Cardiac muscle cell (in vitro differentiated cells and primary cell): Measurements from ENCODE around the gene CAP1. TPM values are rescaled to one million over a fixed set of nuclear protein-coding genes. Genes with fewer than 3 reads are reported as not detected.

Source experiments
- DNase-seq, 2 donors: peaks; one replicate each; pipeline versions ENCODE4 v3.0.0 to v3.0.0-alpha.2; 2010 to 2017; ENCODE audit warnings: low read depth in 1 of 2, low spot score in 1 of 2
- H3K27ac ChIP-seq: fragments of 200-600 bp; sonication (generic); 2 replicates; pipeline ENCODE4 v1.5.1; 2016
- H3K27me3 ChIP-seq: fragments of 200-600 bp; sonication (generic); 2 replicates; pipeline ENCODE4 v1.6.0; 2016; ENCODE audit warnings: control low read depth
- H3K36me3 ChIP-seq: fragments of 200-600 bp; sonication (generic); 2 replicates; pipeline ENCODE4 v1.5.1; 2016; ENCODE audit warnings: control low read depth
- H3K4me1 ChIP-seq: fragments of 200-600 bp; sonication (generic); 2 replicates; pipeline ENCODE4 v1.8.1; 2017; ENCODE audit warnings: low read depth, mild to moderate bottlenecking, mixed run types
- H3K4me3 ChIP-seq: fragments of 200-600 bp; sonication (generic); 2 replicates; pipeline ENCODE4 v1.5.1; 2016; ENCODE audit warnings: mild to moderate bottlenecking
- H3K9me3 ChIP-seq: fragments of 200-600 bp; sonication (generic); 2 replicates; pipeline ENCODE4 v1.5.1; 2017; ENCODE audit warnings: low read depth, mild to moderate bottlenecking, control low read depth
- CTCF ChIP-seq: IDR thresholded peaks from 2 replicates; pipeline ENCODE4 v1.5.1; 2012; ENCODE audit warnings: low read depth, mild to moderate bottlenecking, low read length
- polyA plus RNA-seq: library from polyadenylated mRNA; unstranded; fragments of >200 nt; fragmentation: Nextera tagmentation; extraction: Ambion mirVana; gene quantifications from 2 replicates; pipeline ENCODE4 v1.2.1, GENCODE V29; 2016
- total RNA-seq: library from RNA; depleted of rRNA; stranded (reverse); fragments of >200 nt; gene quantifications from 2 replicates; pipeline ENCODE4 v1.2.3, GENCODE V29; 2016

Gene CAP1
- total and polyA plus RNA-seq, 2 experiments from 2014 or later = 64.2 to 92.8 TPM

GRCh38 chr1:40014812-40015594 lies 25.5 kb upstream of the CAP1 start:
- H3K36me3 ChIP-seq = no peaks in the 10 kb centered on the region
- H3K27me3 ChIP-seq = no peaks in the 10 kb centered on the region
- H3K9me3 ChIP-seq = no peaks in the 10 kb centered on the region
- no peak overlapping the region for H3K4me3 ChIP-seq
- peak in 1 of 2 donors; percentile 71 for DNase-seq
- no peak for TF ChIP-seq CTCF
- H3K4me1 ChIP-seq = no peaks in the 10 kb centered on the region
- no peak overlapping the region for H3K27ac ChIP-seq

GRCh38 chr1:40017951-40018575 lies 22.5 kb upstream of the CAP1 start:
- H3K27me3 ChIP-seq = no peaks in the 10 kb centered on the region
- no peak for DNase-seq
- TF ChIP-seq CTCF = no peak
- no peaks in the 10 kb centered on the region for H3K9me3 ChIP-seq
- H3K36me3 ChIP-seq = no peaks in the 10 kb centered on the region
- H3K4me1 ChIP-seq = no peaks in the 10 kb centered on the region
- no peak overlapping the region for H3K27ac ChIP-seq
- H3K4me3 ChIP-seq = no peak overlapping the region

- Histone ChIP-seq H3K4me1 (no peaks in the 10 kb centered on the region), H3K36me3 (no peaks in the 10 kb centered on the region)
Measured at GRCh38 chr1:40020447-40021085, 20.0 kb upstream of the CAP1 start.

GRCh38 chr1:40023379-40023944 lies 17.1 kb upstream of the CAP1 start:
- H3K27ac ChIP-seq = no peak overlapping the region
- H3K36me3 ChIP-seq = no peaks in the 10 kb centered on the region
- H3K9me3 ChIP-seq = peaks cover 2% of the 10 kb centered on the region
- no peak overlapping the region for H3K4me3 ChIP-seq
- peaks cover 11% of the 10 kb centered on the region for H3K27me3 ChIP-seq
- TF ChIP-seq CTCF = no peak
- no peaks in the 10 kb centered on the region for H3K4me1 ChIP-seq
- no peak for DNase-seq

More at GRCh38 chr1:40020447-40021085, 20.0 kb upstream of the CAP1 start:
- DNase-seq = peak in 1 of 2 donors; percentile 35
- TF ChIP-seq CTCF = no peak
- Histone ChIP-seq H3K4me3 (no peak overlapping the region), H3K27ac (no peak overlapping the region), H3K27me3 (no peaks in the 10 kb centered on the region), H3K9me3 (peaks cover 2% of the 10 kb centered on the region)

- H3K9me3 ChIP-seq = peaks cover 2% of the 10 kb centered on the region
- TF ChIP-seq CTCF = no peak
- no peak for DNase-seq
- H3K27ac ChIP-seq = no peak overlapping the region
- no peak overlapping the region for H3K4me3 ChIP-seq
- H3K36me3 ChIP-seq = no peaks in the 10 kb centered on the region
- H3K4me1 ChIP-seq = no peaks in the 10 kb centered on the region
- peaks cover 12% of the 10 kb centered on the region for H3K27me3 ChIP-seq
Measured at GRCh38 chr1:40024671-40025070, 15.9 kb upstream of the CAP1 start.
